ENCODE data around the gene RASGRF2. TPM values are rescaled to one million over a fixed set of nuclear protein-coding genes. Genes with fewer than 3 reads are reported as not detected.
"Not testable (repeated sequence)": the region's sequence is repeated elsewhere in the genome, so short reads cannot be mapped to it uniquely, and the experiment has no call there.

The RASGRF2 gene
- total and polyA plus RNA-seq, 9 of the 15 experiments (the other 6 are each of a cell fraction or from before 2014, with no cell fraction given), result 0.01 to 0.22 (median 0.08) TPM; not detected in 2

GRCh38 chr5:81018608-81019007 lies 58.4 kb downstream of the RASGRF2 start:
- DNase-seq (ENCODE audit: extremely low read depth in 1 of 4, low spot score in 3 of 4); H3K36me3 ChIP-seq (ENCODE audit: control insufficient read depth, insufficient read depth, low read length); CTCF ChIA-PET (ENCODE audit: low intra/inter-chr PET ratio); BruUV-seq (replicated peaks); H2AFZ ChIP-seq (ENCODE audit: low read depth, low read length); H3K9me3 ChIP-seq (replicated peaks; ENCODE audit: control insufficient read depth, insufficient read depth, low read depth, low read length); H4K20me1 ChIP-seq (replicated peaks; ENCODE audit: control insufficient read depth, insufficient read depth, low read length); H3K79me2 ChIP-seq (ENCODE audit: control insufficient read depth, insufficient read depth, low read length); H3K4me2 ChIP-seq (ENCODE audit: insufficient read depth, low read length); POLR2A ChIA-PET; H3K4me1 ChIP-seq (replicated peaks in 1 of 2; ENCODE audit: control insufficient read depth in 2 of 2, insufficient read depth in 2 of 2, low read length in 2 of 2); H3K9me1 ChIP-seq (ENCODE audit: control insufficient read depth, insufficient read depth, low read length); intact Hi-C loops (cut with micrococcal nuclease); FAIRE-seq; H3K9ac ChIP-seq (ENCODE audit: insufficient read depth in 1 of 2, low read depth in 2 of 2, low read length in 2 of 2); ATAC-seq; H3K4me3 ChIP-seq; in situ Hi-C loops (cut with MboI); H3K27ac ChIP-seq (ENCODE audit: extremely low read depth, low read depth, low read length): not testable (repeated sequence)
- H3K27me3 ChIP-seq (ENCODE audit: control insufficient read depth in 2 of 2, insufficient read depth in 2 of 2, low read length in 2 of 2), result peaks cover 9 to 23% of the 10 kb centered on the region in 2 experiments
- WGBS (ENCODE audit: insufficient coverage, low coverage, missing lambda C conversion rate), result 3% methylated on average over 6 of the region's 6 CpGs

GRCh38 chr5:81019748-81020147 lies 59.6 kb downstream of the RASGRF2 start:
- Histone ChIP-seq H3K9ac (ENCODE audit: insufficient read depth in 1 of 2, low read depth in 2 of 2, low read length in 2 of 2) (no peak overlapping the region), H3K4me2 (ENCODE audit: insufficient read depth, low read length) (no peak overlapping the region), H3K9me3 (replicated peaks; ENCODE audit: control insufficient read depth, insufficient read depth, low read depth, low read length) (no peaks in the 10 kb centered on the region), H4K20me1 (replicated peaks; ENCODE audit: control insufficient read depth, insufficient read depth, low read length) (no peaks in the 10 kb centered on the region), H3K9me1 (ENCODE audit: control insufficient read depth, insufficient read depth, low read length) (no peaks in the 10 kb centered on the region), H3K36me3 (ENCODE audit: control insufficient read depth, insufficient read depth, low read length) (no peaks in the 10 kb centered on the region), H2AFZ (ENCODE audit: low read depth, low read length) (no peak overlapping the region), H3K79me2 (ENCODE audit: control insufficient read depth, insufficient read depth, low read length) (no peaks in the 10 kb centered on the region), H3K4me1 (replicated peaks in 1 of 2; ENCODE audit: control insufficient read depth in 2 of 2, insufficient read depth in 2 of 2, low read length in 2 of 2) (no peaks in the 10 kb centered on the region), H3K27ac (ENCODE audit: extremely low read depth, low read depth, low read length) (no peak overlapping the region), H3K27me3 (ENCODE audit: control insufficient read depth in 2 of 2, insufficient read depth in 2 of 2, low read length in 2 of 2) (peaks cover 9 to 28% of the 10 kb centered on the region in 2 experiments), H3K4me3 (no peak overlapping the region)
- intact Hi-C loops (cut with micrococcal nuclease) (no loop called here), in situ Hi-C loops (cut with MboI) (no loop called here)
- WGBS (ENCODE audit: insufficient coverage, low coverage, missing lambda C conversion rate), result 0% methylated on average over 1 of the region's 1 CpG
- no TSS peak for BruUV-seq (replicated peaks)
- TF ChIP-seq ZSCAN29 (IDR thresholded peaks at IDR 0.05), result no peak
- TF ChIP-seq SPI1 (IDR thresholded peaks at IDR 0.05; ENCODE audit: borderline replicate concordance, low read depth, low read length), result 0 out of 2 replicates have a peak, but pooled peaks have one; percentile 12
- DNase-seq (ENCODE audit: extremely low read depth in 1 of 4, low spot score in 3 of 4) (no peak), FAIRE-seq (no peak), ATAC-seq (no peak)
- CTCF ChIA-PET (ENCODE audit: low intra/inter-chr PET ratio), result no interaction called here
- POLR2A ChIA-PET, result no interaction called here

Data from K562 (cell line).